Measurements from ENCODE around the gene RBP2.

- TF ChIP-seq CTCF (IDR thresholded peaks at IDR 0.05; ENCODE audit: low read length), result no peak
- TF ChIP-seq EZH2 (IDR thresholded peaks at IDR 0.05; ENCODE audit: borderline replicate concordance, low read length), result no peak
These were observed 29.6 kb upstream of the RBP2 start for GRCh38 chr3:139505829-139506386.
